Thyroid gland (tissue), 4 donors: ENCODE data around the gene PTPN3. TPM values are rescaled to one million over a fixed set of nuclear protein-coding genes. Genes with fewer than 3 reads are reported as not detected.
"Not testable (repeated sequence)": the region's sequence is repeated elsewhere in the genome, so short reads cannot be mapped to it uniquely, and the experiment has no call there.

Experiments
- DNase-seq, 2 donors: peaks; one replicate each; pipeline ENCODE4 v3.0.0-alpha.2; 2019
- H3K27ac ChIP-seq, 3 donors: fragments of 200-600 bp; sonication (generic); 1 replicate in 2 of 3; 2 replicates in 1 of 3; pipeline ENCODE4 v1.5.1; 2016 to 2019; ENCODE audit warnings: mild to moderate bottlenecking in 1 of 3, moderate library complexity in 1 of 3
- H3K27me3 ChIP-seq: fragments of 200-600 bp; sonication (generic); one replicate; pipeline ENCODE4 v1.5.1; 2019
- H3K36me3 ChIP-seq, 2 donors: fragments of 200-600 bp; sonication (generic); one replicate each; pipeline ENCODE4 v1.5.1; 2016 to 2019
- H3K4me1 ChIP-seq, 2 donors: fragments of 200-600 bp; sonication (generic); one replicate each; pipeline ENCODE4 v1.5.1; 2017 to 2019
- H3K4me3 ChIP-seq, 3 donors: fragments of 200-600 bp; sonication (generic); replicated peaks in 1 of 3; 1 replicate in 2 of 3; 2 replicates in 1 of 3; pipeline ENCODE4 v1.5.1; 2016; ENCODE audit warnings: mild to moderate bottlenecking in 1 of 3
- H3K9me3 ChIP-seq: fragments of 200-600 bp; sonication (generic); one replicate; pipeline ENCODE4 v1.5.1; 2017
- CTCF ChIP-seq, 6 experiments: fragments of 200-600 bp in 3 of 6; fragments of 450-650 bp in 3 of 6; sonication (generic) in 3 of 6; IDR thresholded peaks; one replicate each; pipeline ENCODE4 v1.5.1; 2016 to 2019; ENCODE audit warnings: antibody characterized with exemption in 6 of 6, mild to moderate bottlenecking in 2 of 6, inconsistent platforms in 1 of 6, moderate library complexity in 1 of 6
- POLR2A ChIP-seq, 2 donors: fragments of 450-650 bp; IDR thresholded peaks; one replicate each; pipeline ENCODE4 v1.6.1; 2017; ENCODE audit warnings: antibody characterized with exemption in 2 of 2, mild to moderate bottlenecking in 2 of 2, moderate library complexity in 1 of 2
- WGBS, 2 donors: methylation state at CpG; one replicate each; pipeline ENCODE4 v1.1.5; 2017; 5-methylcytosine and 5-hydroxymethylcytosine counted together
- intact Hi-C: fragments of 100-400 bp; cut with DNase I; formaldehyde crosslinking; loops from one replicate; pipeline ENCODE4 v1.15.1; 2023
- total RNA-seq, 4 donors: library from RNA; depleted of rRNA; stranded (reverse); fragments of >200 nt; gene quantifications; one replicate each; pipeline ENCODE4 v1.2.3, GENCODE V29; 2016

PTPN3 gene
- total RNA-seq, 4 donors from 2014 or later, result 18.6 to 22.0 (median 21.3) TPM

GRCh38 chr9:109512170-109512756, 14.2 kb upstream of the PTPN3 start:
- H3K27ac ChIP-seq, result no peak overlapping the region
- H3K36me3 ChIP-seq, result no peaks in the 10 kb centered on the region
- TF ChIP-seq POLR2A (IDR thresholded peaks at IDR 0.05), result no peak
- TF ChIP-seq CTCF (IDR thresholded peaks at IDR 0.05), result no peak
- intact Hi-C loops, result no loop called here
- H3K27me3 ChIP-seq, result no peaks in the 10 kb centered on the region
- H3K4me3 ChIP-seq, result no peak overlapping the region
- DNase-seq, result no peak
- H3K4me1 ChIP-seq, result peaks cover 2 to 6% of the 10 kb centered on the region in 2 donors
- H3K9me3 ChIP-seq, result no peaks in the 10 kb centered on the region
- WGBS, 2 donors, result 86 to 93% methylated on average over 4 of the region's 4 CpGs

- Histone ChIP-seq H3K36me3 (no peaks in the 10 kb centered on the region), H3K27me3 (no peaks in the 10 kb centered on the region), H3K4me3 (no peak overlapping the region), H3K27ac (no peak overlapping the region), H3K9me3 (no peaks in the 10 kb centered on the region), H3K4me1 (peaks cover 20 to 21% of the 10 kb centered on the region in 2 donors)
- intact Hi-C loops, result no loop called here
- DNase-seq, result no peak
- 92 to 96% methylated on average over 5 of the region's 5 CpGs for WGBS, 2 donors
- no peak for TF ChIP-seq CTCF (IDR thresholded peaks at IDR 0.05)
- TF ChIP-seq POLR2A (IDR thresholded peaks at IDR 0.05), result no peak
Measured at GRCh38 chr9:109510506-109510905, 12.4 kb upstream of the PTPN3 start.

- H3K36me3 ChIP-seq, H3K27ac ChIP-seq, DNase-seq, H3K9me3 ChIP-seq, H3K27me3 ChIP-seq, intact Hi-C loops, H3K4me3 ChIP-seq: not testable (repeated sequence)
- H3K4me1 ChIP-seq, result peaks cover 20 to 21% of the 10 kb centered on the region in 2 donors
- 89 to 93% methylated on average over 4 of the region's 4 CpGs for WGBS, 2 donors
Measured at GRCh38 chr9:109510042-109510441, 11.9 kb upstream of the PTPN3 start.

- Histone ChIP-seq H3K27me3 (no peaks in the 10 kb centered on the region), H3K27ac (no peak overlapping the region), H3K4me1 (peaks cover 20 to 21% of the 10 kb centered on the region in 2 donors), H3K4me3 (no peak overlapping the region), H3K9me3 (no peaks in the 10 kb centered on the region), H3K36me3 (no peaks in the 10 kb centered on the region)
- no peak for DNase-seq
- intact Hi-C loops, result no loop called here
- WGBS, 2 donors, result 56 to 71% methylated on average over 4 of the region's 4 CpGs
- TF ChIP-seq CTCF (IDR thresholded peaks at IDR 0.05), result no peak
- no peak for TF ChIP-seq POLR2A (IDR thresholded peaks at IDR 0.05)
Measured at GRCh38 chr9:109509611-109510010, 11.5 kb upstream of the PTPN3 start.

- TF ChIP-seq POLR2A (IDR thresholded peaks at IDR 0.05) (no peak), CTCF (IDR thresholded peaks at IDR 0.05) (no peak)
- Histone ChIP-seq H3K36me3 (no peaks in the 10 kb centered on the region), H3K27me3 (no peaks in the 10 kb centered on the region), H3K4me1 (peaks cover 20 to 21% of the 10 kb centered on the region in 2 donors), H3K9me3 (no peaks in the 10 kb centered on the region), H3K4me3 (no peak overlapping the region), H3K27ac (peak overlapping the region in 2 of 3 donors; percentile 60 to 62)
- WGBS, 2 donors, result 74 to 78% methylated on average over 8 to 9 of the region's 9 CpGs
- intact Hi-C loops, result no loop called here
- DNase-seq, result peak in 1 of 2 donors; percentile 40
Measured at GRCh38 chr9:109507421-109507838, 9.3 kb upstream of the PTPN3 start.
